ENCODE results near the gene C3orf22.

Gene C3orf22

DNA sequence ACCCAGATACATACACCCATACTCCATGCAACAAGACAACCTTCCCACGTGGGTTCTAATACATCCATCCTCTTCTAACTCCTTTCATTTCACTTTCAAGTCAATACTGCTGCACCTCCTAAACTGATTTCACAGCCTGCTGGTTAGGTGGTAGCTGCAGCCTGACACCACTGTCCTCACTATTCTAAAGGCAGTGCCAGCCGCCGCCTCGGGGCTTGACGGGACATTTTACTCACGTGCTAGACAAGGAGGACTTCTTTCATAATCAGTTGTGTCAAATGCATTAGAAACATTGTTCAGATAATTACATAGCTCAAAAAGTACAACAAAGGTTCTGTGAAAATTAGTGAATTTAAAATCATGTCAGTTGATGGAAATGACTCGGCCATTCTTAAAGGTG lies 47.4 kb downstream of the C3orf22 start:
- DNase-seq = no peak

DNA sequence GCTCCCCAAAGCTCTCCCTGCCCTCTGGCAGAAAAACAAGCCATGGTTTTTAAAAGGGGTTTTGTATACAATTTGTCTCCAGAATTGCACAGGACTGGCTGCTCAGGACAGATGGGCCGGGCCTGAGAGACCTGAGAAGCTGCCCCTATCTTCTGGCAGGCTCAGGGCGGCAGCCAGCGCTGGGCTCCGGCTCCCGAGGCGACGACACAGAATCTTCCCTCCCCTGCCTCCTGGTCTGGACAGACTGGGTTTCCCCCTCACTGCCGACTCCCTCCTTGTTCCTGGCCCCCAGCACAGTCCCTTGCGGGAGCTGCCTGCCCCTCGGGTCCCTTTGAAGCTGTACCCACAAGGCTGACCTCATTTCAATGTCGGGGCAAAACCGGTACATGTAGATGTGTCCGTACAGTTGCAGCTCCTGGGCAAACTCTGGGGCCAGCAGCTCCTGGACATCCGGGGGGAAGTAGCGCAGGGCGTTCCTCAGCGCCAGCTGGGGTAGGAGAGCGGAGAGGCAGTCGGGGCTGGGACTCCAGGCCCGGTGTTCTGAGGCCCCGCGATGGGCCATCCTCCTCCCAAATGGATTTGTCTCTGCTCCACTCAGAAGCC lies 48.3 kb downstream of the C3orf22 start:
- no peak for DNase-seq

DNA sequence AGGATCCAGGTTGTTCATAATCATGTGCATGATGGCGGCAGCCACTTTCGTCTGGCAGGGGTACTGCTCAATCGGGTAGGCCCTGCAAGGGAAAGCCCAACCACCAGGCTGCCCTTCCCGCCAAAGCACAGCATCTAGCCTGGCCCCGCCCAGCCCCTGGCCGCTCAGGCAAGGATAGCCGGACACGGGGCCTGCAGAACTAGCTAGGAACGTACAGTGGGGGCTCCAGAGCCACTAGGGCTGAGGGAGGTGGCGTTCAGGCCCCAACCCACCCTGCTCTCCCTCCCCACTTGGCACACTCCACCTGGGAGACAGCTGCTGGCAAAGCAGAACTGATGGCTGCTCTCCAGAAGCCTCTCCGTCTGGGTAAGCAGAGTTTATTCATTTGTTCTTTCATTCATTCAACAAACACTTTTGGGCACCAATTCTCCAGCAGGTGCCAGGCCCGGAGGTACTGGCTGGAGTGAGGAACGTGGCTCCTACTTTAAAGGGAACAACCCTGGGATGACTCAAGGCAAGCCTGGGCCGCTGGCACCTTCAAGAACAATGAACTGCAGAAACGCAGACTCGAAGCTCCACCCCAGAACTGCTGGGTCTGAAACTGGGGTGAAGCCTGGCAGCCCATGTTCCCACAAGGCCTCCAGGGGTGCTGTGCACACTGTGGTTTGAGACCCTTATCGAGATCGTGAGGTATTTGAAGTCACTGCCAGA lies 49.0 kb downstream of the C3orf22 start:
- DNase-seq = peak; percentile 53 to 85

DNA sequence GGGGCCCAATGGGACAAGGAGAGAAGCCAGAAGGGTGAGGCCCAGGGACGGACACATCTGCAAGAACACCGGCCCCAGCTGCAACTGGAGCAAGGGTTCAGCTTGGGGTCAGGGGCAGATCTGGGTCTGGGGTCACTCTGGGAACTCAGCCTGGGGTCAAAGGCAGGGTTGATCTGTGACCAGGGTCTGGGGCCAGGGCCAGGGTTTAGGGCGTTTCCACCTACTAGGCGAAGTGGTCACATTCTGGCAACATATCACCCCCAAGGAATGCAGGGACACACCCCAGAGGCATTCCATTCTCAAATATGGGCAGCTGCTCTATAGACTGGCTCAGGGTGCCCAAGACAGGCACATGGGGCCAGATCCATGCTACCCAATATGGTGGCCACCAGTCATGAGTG lies 50.2 kb downstream of the C3orf22 start:
- DNase-seq = no peak

DNA sequence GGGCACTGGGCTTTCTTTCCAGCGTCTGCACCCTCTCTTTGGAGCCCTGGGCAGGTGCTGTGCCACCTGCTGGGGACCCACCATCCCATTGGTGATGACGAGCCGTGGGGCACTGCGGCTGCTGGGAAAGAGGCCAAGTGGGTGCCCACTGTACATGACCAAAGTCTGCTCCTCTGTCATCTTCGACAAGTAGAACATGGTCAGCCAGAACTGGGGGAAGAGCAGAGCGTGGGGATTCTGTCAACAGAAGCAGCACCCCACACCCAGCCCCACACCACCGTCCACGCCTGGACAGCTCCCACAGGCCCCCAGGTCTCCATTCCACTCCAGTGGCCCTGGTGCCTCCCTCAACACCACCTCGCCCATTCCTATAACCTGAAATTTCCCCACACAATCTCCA lies 50.8 kb downstream of the C3orf22 start:
- no peak for DNase-seq

- DNase-seq = no peak
Observed at GRCh38 chr3:126503701-126504100, 55.0 kb downstream of the C3orf22 start.

GRCh38 chr3:126502656-126503055 lies 56.1 kb downstream of the C3orf22 start:
- no peak for DNase-seq

DNA sequence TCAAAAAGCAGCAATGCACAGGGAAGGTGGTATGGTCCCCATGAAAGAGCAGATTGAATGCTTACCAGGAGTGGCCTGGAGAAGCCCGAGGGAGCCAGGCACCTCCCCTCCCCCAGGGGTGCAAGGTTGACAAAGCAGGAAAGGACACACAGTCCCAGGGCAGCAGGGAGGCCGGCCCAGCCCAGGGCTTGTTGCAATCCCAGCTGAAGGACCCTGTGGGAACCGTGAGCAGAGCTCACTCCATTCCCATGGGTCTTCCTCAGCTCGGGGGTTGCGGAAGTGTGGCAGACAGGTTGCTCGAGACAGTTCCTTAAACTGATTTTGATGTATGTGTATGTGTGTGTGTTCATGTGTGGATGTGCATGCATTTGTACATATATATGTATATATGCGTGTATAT lies 57.0 kb downstream of the C3orf22 start:
- DNase-seq = no peak

DNA sequence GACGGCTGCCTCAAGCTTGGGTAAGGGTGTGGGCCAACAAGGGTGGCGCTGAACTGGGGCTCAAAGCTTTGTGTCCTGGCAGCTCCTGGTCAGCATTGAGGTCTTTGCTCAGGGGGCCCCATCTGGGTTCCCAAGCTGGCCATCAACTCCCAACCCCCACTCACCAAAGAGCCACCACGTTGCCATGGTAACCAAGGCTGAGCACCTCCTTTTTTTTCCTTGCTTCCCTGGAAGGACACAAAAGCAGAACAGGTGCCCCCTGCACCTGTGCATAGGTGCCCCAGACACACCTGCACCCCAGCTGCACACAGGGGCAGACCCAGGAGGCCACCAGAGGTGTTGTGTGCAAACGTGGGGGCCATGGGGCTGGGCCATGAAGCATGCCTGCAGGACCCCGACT lies 57.7 kb downstream of the C3orf22 start:
- DNase-seq = no peak

- no peak for DNase-seq
Observed at GRCh38 chr3:126500016-126500415, 58.7 kb downstream of the C3orf22 start.

Measured in SHP77 (cell line).